PC-3 (cell line): ENCODE results near the gene GNL3L.

Experiments
- EZH2 ChIP-seq: fragments of 300-600 bp; sonication (generic); IDR thresholded peaks from one replicate; pipeline ENCODE4 v1.6.1; 2017; ENCODE audit warnings: antibody characterized with exemption, mild to moderate bottlenecking, low read length; ENCODE audit not compliant: unreplicated experiment
- TF ChIP-seq, protein P1 (sequence below): fragments of 300-600 bp; sonication (generic); conservative IDR thresholded peaks from 2 replicates; pipeline ENCODE4 v1.5.1; 2017; ENCODE audit warnings: antibody characterized with exemption, low read depth, mild to moderate bottlenecking, low read length

- TF ChIP-seq, protein P1, sequence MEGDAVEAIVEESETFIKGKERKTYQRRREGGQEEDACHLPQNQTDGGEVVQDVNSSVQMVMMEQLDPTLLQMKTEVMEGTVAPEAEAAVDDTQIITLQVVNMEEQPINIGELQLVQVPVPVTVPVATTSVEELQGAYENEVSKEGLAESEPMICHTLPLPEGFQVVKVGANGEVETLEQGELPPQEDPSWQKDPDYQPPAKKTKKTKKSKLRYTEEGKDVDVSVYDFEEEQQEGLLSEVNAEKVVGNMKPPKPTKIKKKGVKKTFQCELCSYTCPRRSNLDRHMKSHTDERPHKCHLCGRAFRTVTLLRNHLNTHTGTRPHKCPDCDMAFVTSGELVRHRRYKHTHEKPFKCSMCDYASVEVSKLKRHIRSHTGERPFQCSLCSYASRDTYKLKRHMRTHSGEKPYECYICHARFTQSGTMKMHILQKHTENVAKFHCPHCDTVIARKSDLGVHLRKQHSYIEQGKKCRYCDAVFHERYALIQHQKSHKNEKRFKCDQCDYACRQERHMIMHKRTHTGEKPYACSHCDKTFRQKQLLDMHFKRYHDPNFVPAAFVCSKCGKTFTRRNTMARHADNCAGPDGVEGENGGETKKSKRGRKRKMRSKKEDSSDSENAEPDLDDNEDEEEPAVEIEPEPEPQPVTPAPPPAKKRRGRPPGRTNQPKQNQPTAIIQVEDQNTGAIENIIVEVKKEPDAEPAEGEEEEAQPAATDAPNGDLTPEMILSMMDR: no peak
- TF ChIP-seq EZH2: no peak
Observed at GRCh38 chrX:54494166-54494988, 35.6 kb upstream of the GNL3L start.
